SIG-M5 treated with dmso at 0.1 percent for 504 hours (cell line): ENCODE data around the gene PTPN23.
"Not testable (repeated sequence)": the region's sequence is repeated elsewhere in the genome, so short reads cannot be mapped to it uniquely, and the experiment has no call there.

Source experiments
- DNase-seq: peaks from one replicate; lab custom pipeline; 2025; ENCODE audit not compliant: unreplicated experiment; lab: John Stamatoyannopoulos, UW

PTPN23 gene

GRCh38 chr3:47434849-47435248 is 54.0 kb downstream of the PTPN23 start:
- no peak for DNase-seq

DNA sequence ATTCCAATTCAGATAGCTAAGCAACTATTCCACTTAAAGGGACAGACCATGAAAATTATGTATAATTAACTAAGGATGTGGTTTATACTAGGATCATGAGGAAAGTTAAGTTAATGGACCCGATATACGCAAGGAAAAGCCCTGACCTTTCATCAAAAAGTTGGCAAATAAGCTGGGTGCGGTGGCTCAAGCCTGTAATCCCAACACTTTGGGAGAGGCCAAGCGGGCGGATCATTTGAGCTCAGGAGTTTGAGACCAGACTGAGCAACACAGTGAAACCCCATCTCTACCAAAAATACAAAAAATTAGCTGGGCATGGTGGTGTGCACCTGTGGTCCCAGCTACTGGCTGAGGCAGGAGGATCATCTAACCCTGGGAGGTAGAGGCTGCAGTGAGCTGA is 55.4 kb downstream of the PTPN23 start:
- DNase-seq = no peak

DNA sequence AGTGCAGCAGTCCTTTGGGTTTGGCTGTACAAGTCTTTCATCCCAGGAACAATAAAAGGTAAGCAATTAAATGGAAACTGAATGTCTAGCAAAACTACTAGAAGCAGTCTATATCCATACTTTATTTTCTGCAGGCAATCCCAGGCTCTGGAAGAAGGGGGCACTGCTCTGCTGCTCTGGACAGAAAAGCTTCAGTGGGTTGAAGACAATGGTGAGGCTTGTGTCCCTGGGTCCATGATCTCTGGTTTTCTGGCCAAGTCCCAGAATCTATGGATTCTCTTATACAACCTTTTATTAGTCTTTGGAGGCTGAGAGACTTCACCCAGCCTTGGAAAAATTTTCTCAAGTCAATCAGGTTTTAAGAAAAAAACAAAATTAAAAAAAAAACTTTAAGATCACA is 59.3 kb downstream of the PTPN23 start:
- DNase-seq = no peak

GRCh38 chr3:47441796-47442551 is 61.2 kb downstream of the PTPN23 start:
- no peak for DNase-seq

- no peak for DNase-seq
These were observed 62.8 kb downstream of the PTPN23 start for GRCh38 chr3:47443611-47443995.

DNA sequence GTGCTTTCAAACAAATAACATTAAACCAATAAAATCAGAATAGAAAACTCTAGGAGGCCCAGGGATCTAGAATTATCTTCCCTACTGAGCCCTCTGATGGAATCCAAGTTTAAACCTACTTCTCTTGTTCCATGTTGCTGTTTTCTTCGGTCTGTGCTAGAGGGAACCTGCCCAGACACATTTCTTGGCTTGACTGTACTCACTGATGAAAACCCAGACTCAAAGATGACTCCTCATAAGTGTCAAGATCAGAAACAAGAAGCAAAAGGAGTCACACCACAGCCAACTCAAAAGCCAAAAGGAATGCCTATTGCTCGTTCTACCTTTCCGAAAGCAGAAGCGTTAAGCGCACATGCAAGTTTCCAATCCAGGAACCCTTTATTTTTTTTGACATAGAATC is 63.3 kb downstream of the PTPN23 start:
- no peak for DNase-seq

DNA sequence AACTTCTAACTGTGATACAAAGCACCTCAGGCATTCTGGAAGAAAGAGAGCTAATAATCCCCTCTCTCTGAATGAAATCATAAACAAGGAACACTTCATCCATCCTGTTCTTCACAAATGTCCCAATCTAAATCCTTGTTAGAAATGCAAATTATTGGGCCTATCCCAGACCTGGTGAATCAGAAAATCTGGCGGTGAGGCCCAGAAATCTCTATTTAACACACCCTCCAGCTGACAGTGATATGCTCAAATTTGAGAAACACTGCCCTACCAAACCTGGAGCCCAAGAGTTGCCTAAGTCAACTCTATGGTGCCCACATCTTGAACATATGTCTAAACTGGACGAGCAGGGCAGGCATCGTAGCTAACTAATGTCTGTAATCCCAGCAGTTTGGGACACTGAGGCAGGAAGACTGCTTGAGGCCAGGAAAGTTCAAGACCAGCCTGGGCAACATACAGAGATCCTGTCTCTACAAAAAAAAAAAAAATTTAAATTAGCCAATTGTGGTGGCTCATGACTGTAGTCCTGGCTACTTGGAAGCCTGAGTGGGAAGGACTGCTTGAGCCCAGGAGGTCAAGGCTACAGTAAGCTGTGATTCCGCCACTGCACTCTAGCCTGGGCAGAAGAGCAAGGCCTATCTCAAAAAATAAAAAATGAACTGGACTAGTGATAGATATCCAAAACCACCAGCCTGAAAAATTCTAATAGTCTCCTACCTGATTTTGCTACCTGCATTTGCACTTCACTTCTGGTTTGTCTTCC is 71.8 kb downstream of the PTPN23 start:
- no peak for DNase-seq

- no peak for DNase-seq
These were observed 75.1 kb downstream of the PTPN23 start for GRCh38 chr3:47455806-47456452.

GRCh38 chr3:47456984-47457383 is 76.2 kb downstream of the PTPN23 start:
- DNase-seq = no peak

GRCh38 chr3:47459534-47460085 is 78.8 kb downstream of the PTPN23 start:
- DNase-seq = not testable (repeated sequence)
